KMS-11 (cell line): ENCODE data around the gene RASGRP2.

ENCODE experiments used
- H2AFZ ChIP-seq: fragments of 200-600 bp; sonication (generic); 2 replicates; pipeline ENCODE4 v1.6.1; 2016; ENCODE audit warnings: antibody characterized with exemption, mixed run types, low read depth
- H3K27ac ChIP-seq: fragments of 200-600 bp; sonication (generic); 2 replicates; pipeline ENCODE4 v1.6.1; 2016; ENCODE audit warnings: mild to moderate bottlenecking, mixed run types
- H3K27me3 ChIP-seq: fragments of 200-600 bp; sonication (generic); 2 replicates; pipeline ENCODE4 v1.6.1; 2017; ENCODE audit warnings: mild to moderate bottlenecking, low read depth, mixed run types, moderate library complexity; ENCODE audit not compliant: insufficient read depth
- H3K36me3 ChIP-seq: fragments of 200-600 bp; sonication (generic); 2 replicates; pipeline ENCODE4 v1.6.1; 2017; ENCODE audit warnings: mild to moderate bottlenecking, mixed run types; ENCODE audit not compliant: insufficient read depth
- H3K4me1 ChIP-seq: fragments of 200-600 bp; sonication (generic); 2 replicates; pipeline ENCODE4 v1.6.1; 2016; ENCODE audit warnings: mild to moderate bottlenecking, low read depth, mixed run types; ENCODE audit not compliant: poor library complexity, severe bottlenecking
- H3K4me2 ChIP-seq: fragments of 200-600 bp; sonication (generic); 2 replicates; pipeline ENCODE4 v1.7.0; 2016; ENCODE audit warnings: mild to moderate bottlenecking, mixed run types
- H3K4me3 ChIP-seq: fragments of 200-600 bp; sonication (generic); IDR thresholded peaks from 2 replicates; pipeline ENCODE4 v1.6.1; 2017; ENCODE audit warnings: low read depth, low read length, mixed read lengths; ENCODE audit not compliant: insufficient read depth
- H3K79me2 ChIP-seq: fragments of 200-600 bp; sonication (generic); 2 replicates; pipeline ENCODE4 v1.6.1; 2016; ENCODE audit warnings: low read depth, mixed run types; ENCODE audit not compliant: insufficient read depth
- H3K9ac ChIP-seq: fragments of 200-600 bp; sonication (generic); 2 replicates; pipeline ENCODE4 v1.6.1; 2016; ENCODE audit warnings: mild to moderate bottlenecking, mixed run types
- H4K20me1 ChIP-seq: fragments of 200-600 bp; sonication (generic); 2 replicates; pipeline ENCODE4 v1.6.1; 2016; ENCODE audit warnings: mild to moderate bottlenecking, mixed run types; ENCODE audit not compliant: insufficient read depth
- TF ChIP-seq, protein P1 (sequence below): fragments of 200-600 bp; sonication (generic); conservative IDR thresholded peaks from 2 replicates; pipeline ENCODE4 v1.6.1; 2017; ENCODE audit warnings: low read depth, mild to moderate bottlenecking, antibody characterized with exemption, low read length, moderate library complexity, mixed read lengths

The RASGRP2 gene

DNA sequence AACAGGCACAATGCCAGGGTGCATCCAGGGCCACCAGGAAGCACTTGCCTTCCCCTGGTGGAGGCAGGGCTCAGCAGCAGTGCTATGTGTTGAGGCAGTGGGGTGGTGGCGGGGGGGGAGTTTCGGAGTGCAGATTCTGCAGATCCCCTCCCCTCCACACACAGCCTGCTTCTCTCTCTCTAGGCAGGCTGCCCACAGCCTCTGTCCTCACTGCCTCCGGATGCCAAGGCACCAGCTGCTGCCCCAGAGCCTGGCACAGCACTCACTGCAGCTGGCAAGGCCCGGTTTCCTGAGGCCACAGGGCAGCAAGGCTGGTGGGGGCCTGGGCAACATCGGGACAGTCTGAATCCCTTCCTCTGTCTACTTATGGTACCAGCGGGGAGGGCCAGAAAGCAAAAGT, 56.7 kb downstream of the RASGRP2 start:
- Histone ChIP-seq H3K4me3 (no peak overlapping the region), H4K20me1 (no peaks in the 10 kb centered on the region), H3K36me3 (no peaks in the 10 kb centered on the region), H3K27me3 (peaks cover 72% of the 10 kb centered on the region), H3K4me1 (peaks cover 6% of the 10 kb centered on the region), H3K27ac (no peak overlapping the region), H3K79me2 (no peaks in the 10 kb centered on the region), H3K9ac (no peak overlapping the region), H3K4me2 (no peak overlapping the region), H2AFZ (no peak overlapping the region)
- TF ChIP-seq, protein P1, sequence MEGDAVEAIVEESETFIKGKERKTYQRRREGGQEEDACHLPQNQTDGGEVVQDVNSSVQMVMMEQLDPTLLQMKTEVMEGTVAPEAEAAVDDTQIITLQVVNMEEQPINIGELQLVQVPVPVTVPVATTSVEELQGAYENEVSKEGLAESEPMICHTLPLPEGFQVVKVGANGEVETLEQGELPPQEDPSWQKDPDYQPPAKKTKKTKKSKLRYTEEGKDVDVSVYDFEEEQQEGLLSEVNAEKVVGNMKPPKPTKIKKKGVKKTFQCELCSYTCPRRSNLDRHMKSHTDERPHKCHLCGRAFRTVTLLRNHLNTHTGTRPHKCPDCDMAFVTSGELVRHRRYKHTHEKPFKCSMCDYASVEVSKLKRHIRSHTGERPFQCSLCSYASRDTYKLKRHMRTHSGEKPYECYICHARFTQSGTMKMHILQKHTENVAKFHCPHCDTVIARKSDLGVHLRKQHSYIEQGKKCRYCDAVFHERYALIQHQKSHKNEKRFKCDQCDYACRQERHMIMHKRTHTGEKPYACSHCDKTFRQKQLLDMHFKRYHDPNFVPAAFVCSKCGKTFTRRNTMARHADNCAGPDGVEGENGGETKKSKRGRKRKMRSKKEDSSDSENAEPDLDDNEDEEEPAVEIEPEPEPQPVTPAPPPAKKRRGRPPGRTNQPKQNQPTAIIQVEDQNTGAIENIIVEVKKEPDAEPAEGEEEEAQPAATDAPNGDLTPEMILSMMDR: no peak

DNA sequence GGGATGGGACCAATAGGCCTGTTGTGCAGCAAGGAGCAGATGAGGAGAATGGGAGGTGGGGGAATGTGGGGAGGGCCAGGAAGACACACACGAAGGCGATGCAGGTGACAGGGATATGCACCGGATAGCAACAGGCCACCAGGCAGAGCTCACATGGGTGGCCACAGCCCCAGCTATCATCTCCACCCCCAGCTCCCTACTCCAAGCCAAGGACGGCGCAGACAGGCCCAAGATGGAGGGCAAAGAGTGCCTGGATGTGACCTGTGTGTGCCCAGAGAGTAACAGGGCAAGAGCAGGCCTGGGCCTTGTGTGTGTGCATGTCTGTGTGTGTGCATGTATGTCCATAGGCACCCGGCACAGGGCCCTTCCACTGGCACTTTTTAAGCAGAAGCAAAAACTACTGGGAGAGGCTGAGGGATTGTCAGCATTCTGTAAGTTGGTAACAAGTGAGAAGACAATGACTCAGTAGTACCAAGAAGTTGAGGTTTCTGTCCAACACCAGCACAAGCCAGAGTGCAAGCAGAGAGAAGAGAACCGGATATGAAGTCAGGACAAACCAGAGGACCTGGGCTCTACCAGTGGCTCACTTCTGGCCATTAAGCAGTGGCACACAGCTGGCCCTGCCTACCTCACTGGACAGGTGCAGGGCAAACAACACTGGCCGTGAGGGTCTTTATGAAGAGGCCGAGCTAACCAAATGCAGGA, 57.3 kb downstream of the RASGRP2 start:
- Histone ChIP-seq H3K27ac (no peak overlapping the region), H2AFZ (no peak overlapping the region), H3K9ac (no peak overlapping the region), H3K27me3 (peaks cover 71% of the 10 kb centered on the region), H3K4me3 (no peak overlapping the region), H3K4me1 (peaks cover 6% of the 10 kb centered on the region), H3K36me3 (no peaks in the 10 kb centered on the region), H4K20me1 (no peaks in the 10 kb centered on the region), H3K4me2 (no peak overlapping the region), H3K79me2 (no peaks in the 10 kb centered on the region)
- TF ChIP-seq, protein P1: no peak

DNA sequence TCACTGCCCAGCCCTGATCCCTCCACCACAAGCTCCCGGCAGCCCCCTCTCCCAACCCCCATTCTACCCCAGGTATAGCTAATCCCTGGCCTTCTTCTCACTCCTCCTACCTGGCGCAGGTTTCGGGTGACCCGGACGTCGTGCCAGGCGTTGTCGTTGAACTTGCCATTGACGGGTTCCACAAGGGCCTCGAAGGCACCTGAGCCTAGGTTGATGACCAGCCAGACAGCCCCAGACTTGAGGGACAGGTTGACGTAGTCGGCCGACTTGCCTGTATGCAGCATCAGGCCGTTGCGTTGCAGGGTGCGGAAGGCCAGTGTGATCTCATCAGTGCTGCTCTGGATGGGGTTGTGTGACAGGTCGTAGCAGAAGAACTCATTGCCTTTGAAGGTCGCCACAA, 58.4 kb downstream of the RASGRP2 start:
- H3K4me1 ChIP-seq: peaks cover 6% of the 10 kb centered on the region
- no peak overlapping the region for H3K27ac ChIP-seq
- H3K27me3 ChIP-seq: peaks cover 70% of the 10 kb centered on the region
- no peaks in the 10 kb centered on the region for H3K79me2 ChIP-seq
- H3K4me2 ChIP-seq: no peak overlapping the region
- no peaks in the 10 kb centered on the region for H3K36me3 ChIP-seq
- no peak overlapping the region for H3K9ac ChIP-seq
- TF ChIP-seq, protein P1: no peak
- H2AFZ ChIP-seq: no peak overlapping the region
- H3K4me3 ChIP-seq: no peak overlapping the region
- no peaks in the 10 kb centered on the region for H4K20me1 ChIP-seq

DNA sequence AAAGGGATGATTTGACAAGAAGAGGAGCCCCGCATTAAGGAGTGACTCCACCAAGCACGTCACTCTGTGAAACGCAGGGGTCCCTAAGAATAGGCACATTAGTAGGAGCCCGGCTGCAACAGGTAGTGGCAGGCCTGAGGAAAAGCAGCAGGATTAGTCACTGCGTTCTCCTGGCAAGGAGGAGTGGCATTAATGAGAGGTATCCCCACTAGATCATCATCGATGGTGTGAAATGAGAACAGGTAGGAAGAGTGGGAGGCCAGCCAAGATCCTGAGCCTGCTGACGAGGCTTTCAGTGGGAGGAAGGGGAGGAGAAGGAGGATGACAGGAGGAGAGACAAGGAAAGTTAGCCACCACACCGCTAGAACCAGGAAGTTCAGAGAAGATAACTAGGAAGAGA, 59.6 kb downstream of the RASGRP2 start:
- H3K27ac ChIP-seq: no peak overlapping the region
- H3K36me3 ChIP-seq: no peaks in the 10 kb centered on the region
- H3K4me3 ChIP-seq: no peak overlapping the region
- H3K4me2 ChIP-seq: no peak overlapping the region
- peaks cover 76% of the 10 kb centered on the region for H3K27me3 ChIP-seq
- H3K79me2 ChIP-seq: no peaks in the 10 kb centered on the region
- TF ChIP-seq, protein P1: no peak
- H3K9ac ChIP-seq: no peak overlapping the region
- no peak overlapping the region for H2AFZ ChIP-seq
- H4K20me1 ChIP-seq: no peaks in the 10 kb centered on the region
- H3K4me1 ChIP-seq: peaks cover 6% of the 10 kb centered on the region
